NCI-H524 treated with DMSO at 0.1 percent for 48 hours (cell line): ENCODE results near the gene OGFOD1.

Experiments used
- DNase-seq: peaks from one replicate; lab custom pipeline; 2025; lab: John Stamatoyannopoulos, UW

The OGFOD1 gene

GRCh38 chr16:56428091-56428490, 23.3 kb upstream of the OGFOD1 start:
- DNase-seq, result no peak

- no peak for DNase-seq
These were observed 15.1 kb upstream of the OGFOD1 start for GRCh38 chr16:56436258-56436657.

- no peak for DNase-seq
These were observed 13.3 kb upstream of the OGFOD1 start for GRCh38 chr16:56438038-56438437.

- DNase-seq, result no peak
These were observed 4.1 kb upstream of the OGFOD1 start for GRCh38 chr16:56447286-56447685.

DNA sequence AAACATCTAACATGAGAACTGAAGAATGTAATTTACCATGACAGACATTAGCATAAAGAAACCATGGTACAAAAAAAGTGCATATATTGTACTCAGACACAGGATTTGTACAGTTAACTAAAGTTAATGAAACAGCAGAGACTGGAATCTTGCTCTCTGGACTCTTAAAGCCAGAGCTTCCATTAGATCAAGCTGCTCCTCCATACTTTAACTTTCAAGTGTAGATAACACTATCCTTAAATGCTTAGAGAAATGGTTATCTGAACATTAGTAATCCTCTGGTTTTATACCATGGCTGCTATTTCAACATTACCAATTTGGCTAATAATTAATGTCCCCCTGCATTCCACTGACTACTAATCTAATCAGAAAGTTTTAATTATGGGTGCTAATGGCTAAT, 3.3 kb upstream of the OGFOD1 start:
- DNase-seq, result no peak

DNA sequence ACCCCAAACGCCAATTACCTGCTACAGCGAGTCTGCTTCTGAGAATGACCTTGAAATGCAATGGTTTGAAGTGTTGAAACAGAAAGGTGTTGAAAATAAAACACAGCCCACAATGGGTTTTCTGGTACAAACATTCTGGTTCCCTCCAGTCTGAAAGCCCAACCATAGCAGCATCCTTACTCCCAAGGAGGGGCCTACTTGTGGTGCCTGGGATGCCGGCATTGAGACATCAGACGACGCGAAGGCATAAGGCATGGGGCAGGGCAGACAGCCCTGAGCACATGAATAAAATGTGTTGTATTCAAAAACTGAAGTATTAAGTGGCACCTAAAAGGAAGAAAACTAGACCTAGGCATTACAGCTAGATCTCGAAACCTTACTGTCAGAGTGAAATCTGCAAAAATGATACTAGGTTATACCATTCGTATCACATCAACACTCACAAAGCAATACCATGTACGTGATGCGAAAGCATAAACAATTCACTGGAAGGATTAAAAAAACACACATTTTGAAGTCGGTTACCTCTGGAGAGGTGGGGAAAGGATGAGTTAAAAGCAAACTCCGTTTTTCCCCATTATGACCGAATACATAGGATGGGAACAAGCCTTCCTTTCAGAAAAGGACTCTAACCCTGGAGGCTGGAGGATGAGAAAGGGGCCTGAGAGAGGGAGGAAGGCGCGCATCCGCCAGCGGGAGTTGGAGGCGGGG, 924 bp upstream of the OGFOD1 start:
- DNase-seq, result no peak

- DNase-seq, result peak; percentile 6
These were observed 667 bp downstream of the OGFOD1 start for GRCh38 chr16:56451753-56452689.

GRCh38 chr16:56457927-56458470, 6.6 kb downstream of the OGFOD1 start:
- DNase-seq, result no peak

DNA sequence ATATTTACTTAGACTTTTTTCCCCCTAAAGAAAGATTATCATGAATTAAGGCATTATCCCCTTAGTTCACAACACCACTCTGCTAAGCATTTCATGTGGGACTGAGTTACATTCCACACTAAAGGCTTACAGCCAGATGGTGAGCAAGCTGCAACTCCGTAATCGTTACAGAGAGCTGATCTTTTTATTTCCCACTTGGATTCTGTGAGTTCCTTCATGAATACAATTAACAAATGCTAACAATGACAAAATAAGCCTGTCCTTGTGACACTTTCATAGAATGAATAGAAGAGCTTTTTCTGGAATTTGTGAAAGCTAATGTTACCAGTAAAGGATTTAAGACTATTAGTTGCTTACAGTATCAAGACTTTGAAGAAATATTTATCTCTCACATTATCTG, 8.7 kb downstream of the OGFOD1 start:
- peak; percentile 67 for DNase-seq

- no peak for DNase-seq
These were observed 10.9 kb downstream of the OGFOD1 start for GRCh38 chr16:56462064-56462796.

GRCh38 chr16:56463153-56463552, 11.8 kb downstream of the OGFOD1 start:
- DNase-seq, result no peak

DNA sequence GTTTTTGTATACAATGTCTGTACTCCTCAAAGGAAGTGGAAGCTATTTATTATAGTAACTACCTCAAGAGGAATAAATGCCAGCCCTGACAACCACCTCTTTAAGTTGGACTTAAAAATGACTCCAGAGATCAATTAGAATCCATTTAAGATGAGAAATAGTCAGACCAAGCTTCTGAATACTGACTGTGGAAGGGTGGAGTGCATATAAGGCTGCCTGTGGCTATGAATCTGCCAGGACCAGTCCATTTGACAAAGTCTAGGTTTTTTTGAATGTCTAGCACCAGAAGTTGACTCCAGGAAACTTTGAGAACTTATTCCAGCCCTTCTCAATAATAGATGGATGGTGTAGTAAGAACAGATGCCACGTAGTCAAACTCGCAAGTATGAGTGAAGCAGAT, 15.0 kb downstream of the OGFOD1 start:
- no peak for DNase-seq

DNA sequence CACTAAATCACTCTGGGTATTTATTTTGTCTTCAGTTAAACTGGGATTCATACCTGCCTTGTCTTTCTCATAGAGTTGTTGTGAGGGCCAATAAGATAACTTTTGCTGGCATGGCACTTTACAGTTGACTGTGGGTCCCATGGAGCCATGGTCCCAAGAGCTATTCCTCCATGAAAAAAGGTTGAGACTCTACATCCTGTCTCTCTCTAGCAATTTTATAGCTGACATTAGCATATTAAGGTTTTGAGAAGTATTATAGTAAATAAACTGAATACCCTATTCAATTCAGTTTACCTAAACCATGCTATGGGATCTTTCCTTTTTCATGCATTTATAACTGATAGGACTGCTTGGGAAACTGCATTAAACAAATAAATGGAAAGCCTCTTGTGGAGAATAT, 17.4 kb downstream of the OGFOD1 start:
- no peak for DNase-seq

DNA sequence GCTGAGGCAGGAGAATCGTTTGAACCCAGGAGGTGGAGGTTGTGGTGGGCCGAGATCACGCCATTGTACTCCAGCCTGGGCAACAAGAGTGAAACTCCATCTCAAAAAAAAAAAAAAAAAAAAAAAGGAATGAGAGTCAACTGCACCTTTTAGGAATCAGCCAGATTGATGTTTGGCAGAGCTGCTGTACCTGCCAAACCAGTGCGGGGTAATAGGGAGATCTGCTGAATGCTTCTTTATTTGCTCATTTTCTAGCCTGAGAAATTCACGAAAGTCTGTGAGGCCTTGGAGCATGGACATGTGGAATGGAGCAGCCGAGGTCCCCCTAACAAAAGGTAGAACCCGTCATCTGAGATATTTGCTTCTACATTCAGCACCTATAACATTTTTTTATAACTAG, 18.4 kb downstream of the OGFOD1 start:
- DNase-seq, result no peak

DNA sequence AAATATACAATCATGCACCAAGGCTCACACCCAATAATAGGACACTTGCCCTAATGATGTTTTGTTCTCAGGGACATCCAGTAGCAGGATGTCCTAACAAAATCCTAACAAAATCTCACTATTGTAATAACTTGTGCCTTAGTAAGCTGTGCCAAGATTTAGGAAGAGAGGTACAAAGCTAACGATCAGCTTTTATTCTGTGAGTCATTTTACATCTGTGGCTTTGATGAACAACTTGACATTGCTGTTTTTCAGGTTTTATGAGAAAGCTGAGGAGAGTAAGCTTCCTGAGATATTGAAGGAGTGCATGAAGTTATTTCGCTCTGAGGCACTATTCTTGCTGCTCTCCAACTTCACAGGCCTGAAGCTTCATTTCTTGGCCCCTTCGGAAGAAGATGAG, 18.9 kb downstream of the OGFOD1 start:
- no peak for DNase-seq

DNA sequence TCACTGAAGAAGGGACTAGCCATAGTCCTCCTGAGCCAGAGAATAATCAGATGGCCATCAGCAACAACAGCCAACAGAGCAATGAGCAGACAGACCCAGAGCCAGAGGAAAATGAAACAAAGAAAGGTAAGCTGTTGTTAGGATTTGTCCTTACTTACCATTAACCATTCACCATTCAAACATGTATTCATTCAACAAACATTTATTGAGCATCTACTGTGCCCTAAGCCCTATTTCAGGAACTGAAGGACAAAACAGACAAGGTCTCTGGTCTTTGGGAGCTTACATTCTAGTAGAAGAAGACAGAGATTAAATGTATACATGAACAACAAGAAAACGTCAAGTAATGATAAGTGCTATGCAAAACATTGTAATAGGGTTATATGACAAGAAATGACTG, 19.3 kb downstream of the OGFOD1 start:
- no peak for DNase-seq

DNA sequence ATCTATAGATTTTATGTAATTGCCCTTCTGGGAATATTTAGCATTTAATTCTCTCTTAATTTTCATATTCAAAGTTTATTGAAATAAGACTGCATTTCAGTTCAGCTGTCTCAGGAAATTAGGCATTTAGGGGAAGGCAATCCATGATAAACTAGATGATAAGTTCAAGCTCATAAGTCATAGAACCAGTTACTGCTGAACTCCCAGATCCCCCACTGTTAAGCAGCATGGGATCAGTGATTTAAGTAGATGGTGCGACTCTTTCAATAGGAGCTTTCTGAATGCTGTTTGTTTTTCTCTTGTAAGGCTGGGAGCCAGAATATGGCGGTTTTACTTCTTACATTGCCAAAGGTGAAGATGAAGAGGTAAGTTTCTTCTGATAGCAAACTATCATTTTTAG, 23.8 kb downstream of the OGFOD1 start:
- peak; percentile 0 for DNase-seq

- DNase-seq, result no peak
These were observed 25.9 kb downstream of the OGFOD1 start for GRCh38 chr16:56477096-56477878.

DNA sequence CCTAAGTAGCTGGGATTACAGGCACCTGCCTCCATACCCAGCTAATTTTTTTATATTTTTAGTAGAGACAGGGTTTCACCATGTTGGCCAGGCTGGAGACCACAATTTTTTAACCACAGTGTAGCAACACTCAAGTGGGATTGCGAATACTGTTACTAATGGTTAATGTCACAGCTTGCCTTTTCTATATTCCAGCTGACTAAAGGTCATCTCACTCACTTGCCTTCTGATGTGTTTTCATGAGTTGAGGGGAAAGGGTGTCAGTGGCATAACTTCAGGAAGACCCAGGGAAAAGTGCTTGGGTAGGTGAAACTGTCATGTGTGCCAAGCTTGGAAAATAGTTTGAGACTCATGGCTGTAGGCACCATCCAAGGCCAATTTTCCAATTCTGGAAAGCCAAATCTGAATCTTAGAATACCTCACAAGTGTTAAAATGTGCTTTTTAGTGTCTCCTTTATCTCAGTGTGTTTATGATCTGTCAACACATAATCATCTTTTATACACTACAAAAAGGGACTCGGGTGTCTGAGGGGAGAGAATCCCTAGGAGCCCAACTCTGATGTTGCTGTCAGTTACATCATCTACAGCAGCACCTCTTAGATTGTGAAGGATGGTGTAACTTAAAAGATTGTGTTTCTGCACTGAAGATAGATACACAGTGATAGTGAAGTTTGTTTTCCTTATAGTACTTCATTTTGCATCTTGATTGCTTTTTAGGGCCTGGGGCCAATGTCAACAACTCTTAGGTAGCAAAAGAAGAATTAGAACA, 27.1 kb downstream of the OGFOD1 start:
- no peak for DNase-seq

DNA sequence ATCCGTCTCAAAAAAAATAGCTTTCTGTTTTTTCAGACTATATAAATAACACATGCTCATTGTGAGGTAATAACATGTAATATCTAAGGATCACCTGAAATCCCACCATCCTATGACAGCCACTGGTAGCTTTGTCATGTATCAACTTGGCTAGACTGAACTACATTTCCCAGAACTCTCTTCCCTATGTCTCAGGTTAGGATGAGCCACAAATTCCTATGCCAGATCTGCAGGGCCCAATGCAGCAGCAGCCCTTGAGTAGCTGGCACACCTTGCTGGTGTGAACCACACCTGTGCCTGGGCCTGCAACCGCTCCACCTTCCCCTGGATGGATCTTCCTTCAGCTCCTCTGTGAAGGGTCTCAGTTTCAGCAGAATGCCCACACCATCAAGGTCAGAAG, 28.1 kb downstream of the OGFOD1 start:
- DNase-seq, result no peak
